ENCODE data around the gene ARMC3. TPM values are rescaled to one million over a fixed set of nuclear protein-coding genes. Genes with fewer than 3 reads are reported as not detected.

ARMC3 gene
- polyA plus RNA-seq, 1 donor from 2014 or later, result 0.22 TPM

DNA sequence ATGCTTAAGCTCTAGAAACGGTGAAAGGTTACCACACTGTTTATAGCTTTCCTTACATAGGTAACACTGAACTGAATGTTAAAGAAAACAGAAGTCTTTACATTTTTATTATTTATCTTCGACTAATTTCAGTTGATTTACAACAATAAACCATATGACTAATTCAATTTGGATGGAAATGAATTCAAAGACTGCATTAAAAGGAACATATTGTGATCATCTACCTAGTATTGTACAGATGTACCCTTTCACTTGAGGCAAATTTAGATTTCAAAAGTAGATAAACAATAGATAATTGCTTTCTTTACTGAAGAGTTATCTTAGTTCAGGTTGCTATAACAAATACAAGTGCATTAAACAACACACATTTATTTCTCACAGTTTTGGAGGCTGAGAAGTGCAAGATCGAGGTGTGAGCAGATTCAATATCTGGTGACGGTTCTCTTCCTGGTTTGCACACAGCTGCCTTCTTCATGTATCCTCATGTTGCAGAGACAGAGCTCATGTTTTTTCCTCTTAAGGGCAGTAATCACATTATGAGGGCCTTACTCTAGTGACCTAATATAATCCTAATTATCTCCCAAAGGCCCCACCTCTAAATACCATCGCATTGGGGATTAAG lies 15.0 kb upstream of the ARMC3 start:
- H3K4me2 ChIP-seq (ENCODE audit: low read length), result no peak overlapping the region
- H3K9ac ChIP-seq (ENCODE audit: low read length), result no peak overlapping the region
- no peaks in the 10 kb centered on the region for H4K20me1 ChIP-seq (ENCODE audit: insufficient read depth)
- no peaks in the 10 kb centered on the region for H3K79me2 ChIP-seq (replicated peaks; ENCODE audit: insufficient read depth, low read length)
- H2AFZ ChIP-seq (ENCODE audit: low read depth, low read length), result no peak overlapping the region
- no peaks in the 10 kb centered on the region for H3K27me3 ChIP-seq (ENCODE audit: insufficient read depth, low read depth, low read length)
- H3K9me2 ChIP-seq (ENCODE audit: insufficient read depth, low read length), result no peaks in the 10 kb centered on the region
- no peaks in the 10 kb centered on the region for H3F3A ChIP-seq (ENCODE audit: insufficient read depth, low read length, poor library complexity, severe bottlenecking)
- no peak overlapping the region for H3K27ac ChIP-seq (ENCODE audit: low read length)
- H3K36me3 ChIP-seq (ENCODE audit: insufficient read depth, low read length), result no peaks in the 10 kb centered on the region
- no peak overlapping the region for H3K4me3 ChIP-seq (ENCODE audit: low read length)
- peaks cover 3% of the 10 kb centered on the region for H3K9me3 ChIP-seq (ENCODE audit: low read length)
- no peak for TF ChIP-seq EZH2 (IDR thresholded peaks at IDR 0.05; ENCODE audit: borderline replicate concordance, insufficient read depth, low read length, poor library complexity, severe bottlenecking)
- TF ChIP-seq RAD21 (conservative IDR thresholded peaks at IDR 0.05), result no peak
- TF ChIP-seq POLR2AphosphoS5 (IDR thresholded peaks at IDR 0.05), result no peak
- TF ChIP-seq REST (IDR thresholded peaks at IDR 0.05; ENCODE audit: borderline replicate concordance), result no peak
- no peak for TF ChIP-seq SMC3 (conservative IDR thresholded peaks at IDR 0.05; ENCODE audit: poor library complexity)
- TF ChIP-seq EP300 (conservative IDR thresholded peaks at IDR 0.05; ENCODE audit: poor library complexity, severe bottlenecking), result no peak
- TF ChIP-seq TAF1 (IDR thresholded peaks at IDR 0.05; ENCODE audit: low read depth), result no peak
- no peak for TF ChIP-seq MXI1 (conservative IDR thresholded peaks at IDR 0.05; ENCODE audit: poor library complexity, severe bottlenecking)

GRCh38 chr10:22913474-22914092 lies 14.3 kb upstream of the ARMC3 start:
- no peaks in the 10 kb centered on the region for H3K79me2 ChIP-seq (replicated peaks; ENCODE audit: insufficient read depth, low read length)
- H4K20me1 ChIP-seq (ENCODE audit: insufficient read depth), result no peaks in the 10 kb centered on the region
- no peak overlapping the region for H2AFZ ChIP-seq (ENCODE audit: low read depth, low read length)

More at GRCh38 chr10:22913474-22914092, 14.3 kb upstream of the ARMC3 start:
- Histone ChIP-seq H3K9ac (ENCODE audit: low read length) (no peak overlapping the region), H3K4me3 (ENCODE audit: low read length) (no peak overlapping the region), H3F3A (ENCODE audit: insufficient read depth, low read length, poor library complexity, severe bottlenecking) (no peaks in the 10 kb centered on the region), H3K36me3 (ENCODE audit: insufficient read depth, low read length) (no peaks in the 10 kb centered on the region), H3K9me3 (ENCODE audit: low read length) (peaks cover 3% of the 10 kb centered on the region), H3K27me3 (ENCODE audit: insufficient read depth, low read depth, low read length) (no peaks in the 10 kb centered on the region), H3K9me2 (ENCODE audit: insufficient read depth, low read length) (no peaks in the 10 kb centered on the region), H3K27ac (ENCODE audit: low read length) (no peak overlapping the region), H3K4me2 (ENCODE audit: low read length) (no peak overlapping the region)
- TF ChIP-seq EZH2 (IDR thresholded peaks at IDR 0.05; ENCODE audit: borderline replicate concordance, insufficient read depth, low read length, poor library complexity, severe bottlenecking) (no peak), POLR2AphosphoS5 (IDR thresholded peaks at IDR 0.05) (no peak), EP300 (conservative IDR thresholded peaks at IDR 0.05; ENCODE audit: poor library complexity, severe bottlenecking) (no peak), MXI1 (conservative IDR thresholded peaks at IDR 0.05; ENCODE audit: poor library complexity, severe bottlenecking) (no peak), REST (IDR thresholded peaks at IDR 0.05; ENCODE audit: borderline replicate concordance) (no peak), RAD21 (conservative IDR thresholded peaks at IDR 0.05) (no peak), SMC3 (conservative IDR thresholded peaks at IDR 0.05; ENCODE audit: poor library complexity) (no peak), TAF1 (IDR thresholded peaks at IDR 0.05; ENCODE audit: low read depth) (no peak)
- TF ChIP-seq, protein P1, sequence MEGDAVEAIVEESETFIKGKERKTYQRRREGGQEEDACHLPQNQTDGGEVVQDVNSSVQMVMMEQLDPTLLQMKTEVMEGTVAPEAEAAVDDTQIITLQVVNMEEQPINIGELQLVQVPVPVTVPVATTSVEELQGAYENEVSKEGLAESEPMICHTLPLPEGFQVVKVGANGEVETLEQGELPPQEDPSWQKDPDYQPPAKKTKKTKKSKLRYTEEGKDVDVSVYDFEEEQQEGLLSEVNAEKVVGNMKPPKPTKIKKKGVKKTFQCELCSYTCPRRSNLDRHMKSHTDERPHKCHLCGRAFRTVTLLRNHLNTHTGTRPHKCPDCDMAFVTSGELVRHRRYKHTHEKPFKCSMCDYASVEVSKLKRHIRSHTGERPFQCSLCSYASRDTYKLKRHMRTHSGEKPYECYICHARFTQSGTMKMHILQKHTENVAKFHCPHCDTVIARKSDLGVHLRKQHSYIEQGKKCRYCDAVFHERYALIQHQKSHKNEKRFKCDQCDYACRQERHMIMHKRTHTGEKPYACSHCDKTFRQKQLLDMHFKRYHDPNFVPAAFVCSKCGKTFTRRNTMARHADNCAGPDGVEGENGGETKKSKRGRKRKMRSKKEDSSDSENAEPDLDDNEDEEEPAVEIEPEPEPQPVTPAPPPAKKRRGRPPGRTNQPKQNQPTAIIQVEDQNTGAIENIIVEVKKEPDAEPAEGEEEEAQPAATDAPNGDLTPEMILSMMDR (IDR thresholded peaks at IDR 0.05; ENCODE audit: poor library complexity, severe bottlenecking), result no peak
